ENCODE measurements around the gene PKNOX1. TPM values are rescaled to one million over a fixed set of nuclear protein-coding genes. Genes with fewer than 3 reads are reported as not detected.
"Not testable (repeated sequence)": the region's sequence is repeated elsewhere in the genome, so short reads cannot be mapped to it uniquely, and the experiment has no call there.

Gene PKNOX1
- total RNA-seq, 1 donor from 2014 or later, result 6.7 TPM

GRCh38 chr21:43004926-43005325, 30.6 kb downstream of the PKNOX1 start:
- intact Hi-C loops (cut with DNase I), result no loop called here
- ATAC-seq (ENCODE audit: poor library complexity), result no peak
- no peak for DNase-seq

DNA sequence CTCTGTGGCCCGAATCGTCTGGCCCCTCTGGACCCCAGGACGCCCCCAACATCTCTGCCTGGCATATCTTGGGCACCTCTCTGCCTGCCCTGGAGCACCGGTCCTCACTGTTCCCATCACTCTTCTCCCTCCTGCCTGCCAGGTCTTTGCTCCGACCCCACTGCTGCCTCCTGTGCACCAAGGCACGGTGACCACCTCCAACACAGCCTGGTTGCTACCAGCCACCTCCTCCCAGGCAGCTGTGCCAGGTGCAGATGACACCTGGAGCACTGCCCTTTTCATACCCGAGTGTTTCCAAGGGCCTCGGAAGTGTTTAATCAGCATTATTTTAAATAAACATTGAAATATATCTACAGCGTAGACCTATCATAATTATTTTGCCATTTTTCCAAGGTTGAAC, 31.3 kb downstream of the PKNOX1 start:
- ATAC-seq (ENCODE audit: poor library complexity), result no peak
- DNase-seq, result no peak
- intact Hi-C loops (cut with DNase I), result no loop called here

DNA sequence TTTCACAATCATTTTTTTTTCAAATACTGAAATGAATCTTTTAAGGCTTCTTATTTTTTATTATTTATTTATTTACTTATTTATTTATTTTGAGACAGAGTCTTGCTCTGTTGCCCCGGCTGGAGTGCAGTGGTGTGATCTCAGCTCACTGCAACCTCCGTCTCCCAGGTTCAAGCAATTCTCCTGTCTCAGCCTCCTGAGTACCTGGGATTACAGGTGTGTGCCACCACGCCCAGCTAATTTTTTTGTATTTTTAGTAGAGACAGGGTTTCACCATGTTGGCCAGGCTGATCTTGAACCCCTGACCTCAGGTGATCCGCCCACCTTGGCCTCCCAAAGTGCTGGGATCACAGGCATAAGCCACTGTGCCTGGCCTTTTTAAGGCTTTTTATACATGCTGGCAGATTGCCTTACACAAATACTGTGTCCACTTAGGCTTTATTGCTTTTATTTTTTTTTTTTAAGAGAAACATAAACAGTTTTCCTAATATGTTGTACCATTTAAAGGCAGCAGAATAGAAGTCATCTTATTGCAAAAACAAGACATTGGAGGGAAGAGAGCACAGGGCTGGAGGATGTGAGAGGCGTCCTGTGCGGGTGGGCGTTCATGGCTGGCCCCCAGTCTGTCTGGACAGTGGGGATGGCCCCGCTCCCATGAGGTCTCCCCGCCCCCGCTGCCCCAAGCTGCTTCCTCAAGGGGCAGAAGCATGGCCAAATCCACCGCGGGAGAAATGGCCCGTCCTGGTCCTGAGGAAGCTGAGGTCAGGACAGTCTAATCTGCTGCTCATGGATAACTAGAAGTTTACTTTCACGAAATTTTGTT, 31.9 kb downstream of the PKNOX1 start:
- DNase-seq; ATAC-seq (ENCODE audit: poor library complexity); intact Hi-C loops (cut with DNase I): not testable (repeated sequence)

- DNase-seq (no peak), ATAC-seq (ENCODE audit: poor library complexity) (no peak)
- intact Hi-C loops (cut with DNase I), result no loop called here
Observed at GRCh38 chr21:43006874-43007208, 32.5 kb downstream of the PKNOX1 start.

GRCh38 chr21:43012596-43012995, 38.2 kb downstream of the PKNOX1 start:
- intact Hi-C loops (cut with DNase I), result no loop called here
- DNase-seq, result no peak
- ATAC-seq (ENCODE audit: poor library complexity), result no peak

GRCh38 chr21:43015906-43016540, 41.7 kb downstream of the PKNOX1 start:
- intact Hi-C loops (cut with DNase I), result no loop called here
- DNase-seq, result no peak
- no peak for ATAC-seq (ENCODE audit: poor library complexity)

DNA sequence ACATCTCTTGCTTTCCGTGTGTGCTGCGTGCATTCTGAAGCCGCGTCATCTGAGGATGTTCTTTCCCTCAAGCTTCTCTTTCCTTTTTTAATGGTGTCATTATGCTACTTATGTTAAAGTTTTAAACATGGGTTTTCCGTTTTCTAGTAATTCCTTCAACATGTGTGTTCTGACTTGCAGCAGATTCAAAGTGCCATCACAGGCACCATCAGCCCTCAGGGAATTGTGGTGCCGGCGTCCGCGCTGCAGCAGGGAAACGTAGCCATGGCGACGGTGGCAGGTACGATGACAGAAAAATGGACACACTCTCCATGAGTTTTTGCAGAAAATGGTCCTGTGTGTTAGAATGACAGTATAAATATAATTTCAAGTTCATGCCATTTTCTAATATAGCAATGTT, 42.4 kb downstream of the PKNOX1 start:
- intact Hi-C loops (cut with DNase I), result no loop called here
- DNase-seq (no peak), ATAC-seq (ENCODE audit: poor library complexity) (no peak)

DNA sequence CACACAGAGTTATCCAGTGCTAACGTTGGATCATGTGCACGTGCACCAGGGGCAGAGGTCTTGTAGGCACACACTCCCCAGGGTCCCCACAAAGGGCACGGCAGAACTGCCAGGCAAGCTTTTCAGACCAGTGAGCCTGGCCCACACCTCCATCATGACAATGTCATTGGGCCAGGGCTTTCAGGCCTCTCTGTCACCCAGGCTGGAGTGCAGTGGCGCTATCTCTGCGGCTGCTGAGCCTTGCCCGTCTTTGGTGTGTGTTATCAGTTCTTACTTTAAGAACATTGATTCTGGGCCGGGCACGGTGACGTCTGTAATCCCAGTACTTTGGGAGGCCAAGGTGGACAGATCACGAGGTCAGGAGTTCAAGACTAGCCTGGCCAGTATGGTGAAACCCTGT, 44.2 kb downstream of the PKNOX1 start:
- ATAC-seq (ENCODE audit: poor library complexity) (no peak), DNase-seq (no peak)
- intact Hi-C loops (cut with DNase I), result no loop called here

- ATAC-seq (ENCODE audit: poor library complexity) (no peak), DNase-seq (no peak)
- intact Hi-C loops (cut with DNase I), result no loop called here
Observed at GRCh38 chr21:43020177-43020576, 45.8 kb downstream of the PKNOX1 start.

DNA sequence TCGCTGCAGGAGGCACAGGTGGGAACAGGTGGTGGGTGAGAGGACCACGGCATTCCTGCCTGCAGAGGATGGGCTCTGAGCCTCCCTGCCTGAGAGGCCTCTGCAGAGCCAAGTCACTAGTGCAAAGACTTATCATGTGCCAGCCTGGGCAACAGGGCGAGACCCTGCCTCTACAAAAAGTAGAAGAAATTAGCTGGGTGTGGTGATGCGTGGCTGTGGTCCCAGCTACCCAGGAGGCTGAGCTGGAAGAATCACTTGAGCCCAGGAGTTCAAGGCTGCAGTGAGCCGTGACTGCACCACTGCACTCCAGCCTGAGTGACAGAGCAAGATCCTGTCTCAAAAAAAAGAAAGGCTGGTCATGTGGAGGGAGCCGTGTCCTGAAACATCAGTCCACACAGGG, 46.4 kb downstream of the PKNOX1 start:
- ATAC-seq (ENCODE audit: poor library complexity) (no peak), DNase-seq (no peak)
- intact Hi-C loops (cut with DNase I), result no loop called here

DNA sequence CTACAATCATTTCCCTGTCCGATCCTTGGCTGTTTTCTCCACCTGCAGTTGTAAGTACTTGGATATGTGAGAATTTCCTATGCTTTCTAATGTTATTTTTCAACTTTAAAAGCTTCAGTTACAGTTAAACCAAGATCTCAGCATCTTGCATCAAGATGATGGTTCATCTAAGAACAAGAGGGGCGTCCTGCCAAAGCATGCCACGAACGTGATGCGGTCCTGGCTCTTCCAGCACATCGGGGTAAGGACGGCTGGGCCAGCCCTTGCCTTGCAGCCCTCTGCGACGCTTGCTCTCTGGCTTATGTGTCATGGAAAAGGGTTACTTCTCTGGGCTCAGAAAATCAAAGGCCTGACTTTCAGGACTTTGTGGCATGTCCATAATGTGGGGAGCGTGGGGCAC, 46.8 kb downstream of the PKNOX1 start:
- intact Hi-C loops (cut with DNase I), result no loop called here
- DNase-seq (no peak), ATAC-seq (ENCODE audit: poor library complexity) (no peak)

GRCh38 chr21:43021756-43022600, 47.6 kb downstream of the PKNOX1 start:
- no peak for ATAC-seq (ENCODE audit: poor library complexity)
- DNase-seq, result no peak
- intact Hi-C loops (cut with DNase I), result no loop called here

DNA sequence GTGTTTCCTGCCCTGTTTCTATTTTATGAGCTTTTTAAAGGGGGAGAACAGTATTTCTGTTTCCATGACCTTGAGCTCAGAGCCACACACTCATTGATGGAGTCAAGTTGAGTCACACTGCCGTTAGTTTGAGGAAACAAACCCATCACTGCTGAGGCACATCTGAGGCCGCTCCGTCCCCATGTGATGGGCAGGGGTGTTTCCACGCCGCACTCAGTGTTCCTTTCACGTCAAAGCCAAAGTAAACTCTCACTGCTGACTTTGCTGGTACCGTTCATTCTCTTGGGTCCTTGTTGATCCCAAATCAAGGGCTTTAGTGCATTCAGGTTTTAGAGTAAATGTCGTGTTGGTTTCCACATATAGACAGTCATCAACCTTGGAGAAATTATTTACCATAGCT, 48.8 kb downstream of the PKNOX1 start:
- ATAC-seq (ENCODE audit: poor library complexity) (no peak), DNase-seq (no peak)
- intact Hi-C loops (cut with DNase I), result no loop called here

DNA sequence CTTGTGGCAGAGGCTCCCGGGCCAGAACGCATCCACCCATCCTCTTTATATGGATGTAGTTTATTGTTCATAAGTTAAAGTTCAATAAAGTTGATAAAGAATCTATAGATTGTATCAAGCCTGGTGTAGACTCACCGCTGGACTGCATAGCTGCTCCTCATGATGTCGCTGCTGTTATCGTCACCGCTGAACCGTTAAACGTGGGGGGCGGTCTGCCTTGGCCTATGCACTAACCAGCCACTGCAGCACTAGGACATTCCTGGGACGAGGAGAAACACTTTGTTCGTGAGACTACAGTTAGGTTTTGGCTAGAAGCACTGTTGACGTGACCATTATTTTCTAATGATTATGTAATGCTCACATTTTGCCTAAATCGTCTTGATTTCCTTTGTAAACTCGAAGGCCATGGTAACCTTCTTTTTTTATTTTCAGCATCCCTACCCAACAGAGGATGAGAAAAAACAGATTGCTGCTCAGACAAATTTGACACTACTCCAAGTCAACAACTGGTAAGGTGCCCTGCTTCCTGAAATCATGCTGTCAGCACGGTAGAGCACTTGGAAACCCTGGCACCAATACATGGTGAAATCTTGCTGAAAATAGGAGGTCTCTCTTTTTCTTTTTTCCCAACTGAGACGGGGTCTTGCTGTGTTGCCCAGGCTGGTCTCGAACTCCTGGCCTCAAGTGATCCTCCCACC, 50.2 kb downstream of the PKNOX1 start:
- intact Hi-C loops (cut with DNase I), result no loop called here
- ATAC-seq (ENCODE audit: poor library complexity), result peak; percentile 58
- DNase-seq, result no peak

- ATAC-seq (ENCODE audit: poor library complexity), result no peak
- DNase-seq, result no peak
- intact Hi-C loops (cut with DNase I), result no loop called here
Observed at GRCh38 chr21:43025636-43026180, 51.3 kb downstream of the PKNOX1 start.

DNA sequence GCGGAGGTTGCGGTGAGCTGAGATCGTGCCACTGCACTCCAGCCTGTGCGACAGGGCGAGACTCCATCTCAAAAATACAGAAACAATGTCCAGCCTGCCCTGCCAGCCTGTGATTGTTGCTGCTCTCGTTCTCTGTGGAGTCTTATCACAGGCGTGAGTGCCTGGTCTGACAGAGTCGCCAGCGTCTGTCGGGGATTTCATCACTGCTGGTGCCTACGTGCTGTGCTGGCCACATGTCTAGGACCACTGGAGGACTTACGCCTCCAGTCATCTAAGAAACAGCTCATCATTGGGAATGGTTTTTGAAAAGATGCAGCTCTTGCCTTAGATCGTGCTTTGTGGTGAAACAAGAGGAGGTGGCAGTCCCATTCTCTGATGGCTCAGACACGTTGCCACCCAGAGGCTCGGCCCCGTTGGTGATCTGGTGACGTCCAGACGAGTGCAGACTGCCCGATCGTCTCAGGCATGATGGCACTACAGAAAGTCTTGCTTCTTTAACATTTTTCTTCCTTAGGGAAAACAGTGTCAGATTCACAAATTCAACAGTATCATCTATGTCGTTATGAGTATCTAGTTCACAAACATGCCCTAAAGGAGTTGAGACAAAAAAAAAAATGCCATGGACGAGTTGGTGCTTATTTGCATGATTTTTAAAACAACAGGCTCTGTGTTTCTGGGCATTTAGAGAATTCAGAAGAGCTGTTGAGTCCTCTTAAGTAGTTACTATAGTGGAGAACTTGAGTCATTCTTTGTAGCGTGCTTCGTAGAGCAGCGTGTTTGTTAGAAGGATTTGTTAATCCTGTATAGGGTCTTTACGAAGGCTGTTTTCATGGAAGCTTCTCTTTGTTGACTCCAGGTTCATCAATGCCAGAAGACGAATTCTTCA, 53.7 kb downstream of the PKNOX1 start:
- peak; percentile 53 for ATAC-seq (ENCODE audit: poor library complexity)
- intact Hi-C loops (cut with DNase I), result no loop called here

GRCh38 chr21:43029785-43030184, 55.4 kb downstream of the PKNOX1 start:
- intact Hi-C loops (cut with DNase I), result no loop called here
- ATAC-seq (ENCODE audit: poor library complexity), result no peak

More for the DNA sequence above, 53.7 kb downstream of the PKNOX1 start:
- DNase-seq, result no peak

GRCh38 chr21:43031121-43031619, 56.8 kb downstream of the PKNOX1 start:
- intact Hi-C loops (cut with DNase I), result no loop called here
- no peak for ATAC-seq (ENCODE audit: poor library complexity)
- no peak for DNase-seq

More at GRCh38 chr21:43029785-43030184, 55.4 kb downstream of the PKNOX1 start:
- DNase-seq, result no peak

Data from Right ventricle myocardium superior (tissue), 1 donor.